Globus pallidus (tissue), 1 donor: ENCODE data around the gene C13orf46.
"Not testable (repeated sequence)": the region's sequence is repeated elsewhere in the genome, so short reads cannot be mapped to it uniquely, and the experiment has no call there.

Experiments used
- DNase-seq: peaks from one replicate; pipeline ENCODE4 v3.0.0-alpha.2; 2015; ENCODE audit warnings: low spot score

C13orf46 gene

DNA sequence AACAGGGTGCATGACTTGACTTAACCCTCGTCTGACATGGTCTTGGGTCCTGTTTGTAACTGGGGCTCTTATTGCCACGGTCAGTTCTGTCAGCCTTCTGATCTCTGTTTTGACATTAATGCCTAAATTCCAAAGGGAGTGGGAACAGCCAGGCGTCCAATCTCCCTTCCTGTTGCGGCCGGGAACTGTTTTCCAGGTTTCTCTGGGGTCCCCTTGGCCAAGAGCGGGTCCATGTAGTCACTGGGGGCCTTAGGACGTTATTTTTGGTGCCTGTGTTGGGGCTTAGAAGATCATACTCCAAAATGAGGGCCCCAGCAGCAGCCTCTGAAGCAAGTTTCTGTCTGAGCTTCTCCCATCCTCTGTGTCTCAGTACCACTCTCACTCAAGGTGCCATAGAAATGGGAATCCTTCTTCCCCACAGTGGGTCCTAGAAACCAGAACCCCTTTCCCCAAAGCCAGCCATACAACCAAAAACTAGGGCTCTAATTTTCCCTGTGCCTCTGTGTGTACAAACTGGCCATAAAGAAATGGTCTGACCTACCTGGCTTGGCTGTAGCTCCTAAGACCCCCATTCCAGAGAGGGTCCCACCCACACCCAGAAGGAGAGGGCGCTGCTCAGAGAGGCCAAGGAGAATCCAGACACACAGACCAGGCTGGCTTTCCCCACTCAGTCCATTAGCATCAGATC, 50.4 kb downstream of the C13orf46 start:
- DNase-seq = no peak

DNA sequence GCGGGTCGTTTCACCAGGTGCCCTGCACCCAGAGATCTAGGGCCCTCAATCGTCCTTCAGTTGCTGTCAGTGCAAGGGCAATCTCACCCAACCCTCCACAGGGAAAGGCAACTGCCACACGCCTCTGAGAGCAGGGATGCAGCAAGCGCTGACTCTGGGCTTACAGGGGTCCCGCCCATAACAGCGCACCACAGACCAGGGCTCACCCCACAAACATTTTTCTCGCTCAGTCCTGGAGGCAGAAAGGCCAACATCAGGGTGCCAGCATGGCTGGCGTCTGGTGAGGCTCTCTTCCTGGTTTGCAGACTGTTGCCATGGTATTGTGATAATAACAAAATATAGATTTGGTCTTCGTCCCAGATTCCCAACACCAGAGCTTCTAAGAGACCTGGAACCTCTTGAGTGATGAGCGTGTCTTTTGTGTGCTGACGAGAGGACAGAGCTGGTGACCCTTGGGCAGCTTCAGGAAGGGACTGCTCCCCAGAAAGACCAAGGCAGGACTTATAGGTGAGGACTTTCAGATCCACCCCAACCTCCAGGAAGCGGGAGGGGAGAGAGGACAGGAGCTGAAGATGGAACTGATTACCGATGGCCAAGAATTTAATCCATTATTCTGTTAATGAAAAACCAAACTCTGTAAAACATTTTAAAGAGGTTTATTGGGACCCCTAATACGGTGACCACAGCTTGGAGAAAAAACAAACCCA, 51.3 kb downstream of the C13orf46 start:
- DNase-seq = no peak

DNA sequence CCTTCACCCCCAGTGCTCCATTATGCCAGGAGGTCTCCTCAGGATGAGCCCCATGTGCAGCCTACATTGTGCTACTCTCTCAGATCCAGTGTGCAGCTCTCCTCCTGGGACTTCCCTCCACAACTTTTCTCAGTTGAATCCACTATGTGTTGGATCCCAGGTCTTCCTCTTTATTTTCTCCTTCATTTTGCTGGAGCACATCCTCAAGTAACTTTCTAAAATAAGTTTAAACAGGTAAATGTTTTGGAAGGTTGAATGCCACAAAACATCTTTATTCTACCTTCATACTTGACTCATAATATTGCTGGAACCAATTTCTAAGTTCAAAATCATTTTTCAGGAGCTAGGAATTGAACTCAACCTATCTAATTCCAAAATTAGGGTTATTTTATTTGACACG, 52.1 kb downstream of the C13orf46 start:
- DNase-seq = no peak

DNA sequence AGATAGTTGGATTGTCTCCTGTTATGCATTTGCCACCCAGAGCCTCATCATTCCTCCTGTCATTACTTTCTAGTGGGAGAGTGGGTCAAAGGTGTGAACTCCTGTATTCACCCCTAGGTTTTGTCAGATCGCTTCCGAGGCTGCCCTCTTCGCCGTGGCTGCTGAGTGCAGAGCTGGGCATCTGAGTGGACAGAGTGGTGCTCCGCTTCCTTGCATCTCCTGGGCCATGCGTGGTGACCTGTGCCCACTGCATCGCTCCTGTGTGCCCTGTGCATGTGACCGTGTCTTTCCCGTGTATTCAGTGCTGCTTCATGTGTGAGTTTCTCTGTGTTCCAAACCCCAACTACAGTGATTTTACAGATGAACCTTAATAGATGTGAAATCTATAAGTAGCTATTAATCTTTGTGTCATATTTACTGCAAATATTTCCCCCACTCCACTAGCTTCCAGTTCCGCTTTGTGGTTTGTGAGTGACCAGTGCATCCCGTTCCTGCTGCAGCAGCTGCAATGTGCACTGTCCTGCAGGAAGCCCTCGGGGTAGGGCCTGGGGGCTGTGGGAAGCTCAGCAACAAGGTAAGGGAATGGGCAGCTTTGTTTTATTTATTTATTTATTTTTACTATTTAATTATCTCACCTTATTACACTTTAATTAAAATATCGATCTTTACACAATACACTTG, 53.1 kb downstream of the C13orf46 start:
- DNase-seq = no peak

DNA sequence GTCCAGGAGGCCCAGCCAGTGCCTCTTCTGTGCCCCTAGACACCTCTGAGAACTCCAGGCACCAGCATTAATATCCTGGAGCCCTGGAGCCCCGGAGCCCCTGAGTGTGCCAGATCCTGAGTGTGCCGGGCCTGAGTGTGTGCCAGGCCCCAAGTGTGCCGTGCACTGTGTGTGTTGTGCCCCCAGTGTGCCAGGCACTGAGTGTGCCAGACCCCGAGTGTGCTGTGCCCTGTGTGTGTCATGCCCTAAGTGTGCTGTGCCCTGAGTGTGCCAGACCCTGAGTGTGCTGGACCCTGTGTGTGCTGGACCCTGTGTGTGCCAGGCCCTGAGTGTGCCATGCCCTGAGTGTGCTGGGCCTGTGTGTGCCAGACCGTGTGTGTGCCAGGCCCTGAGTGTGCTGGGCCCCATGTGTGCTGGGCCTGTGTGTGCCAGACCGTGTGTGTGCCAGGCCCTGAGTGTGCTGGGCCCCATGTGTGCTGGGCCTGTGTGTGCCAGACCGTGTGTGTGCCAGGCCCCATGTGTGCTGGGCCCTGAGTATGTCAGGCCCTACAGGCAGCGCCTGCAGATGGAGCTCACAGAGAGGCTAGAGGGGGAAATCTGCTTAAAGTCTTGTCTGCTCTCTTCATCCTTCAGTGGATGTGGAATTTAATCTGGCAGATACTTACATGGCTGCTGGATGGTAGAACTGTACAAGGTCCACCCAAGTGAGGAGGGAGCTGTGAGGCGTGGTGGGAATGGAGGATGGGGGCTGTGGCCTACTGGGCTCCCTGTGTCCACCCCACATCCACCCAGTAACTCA, 53.9 kb downstream of the C13orf46 start:
- DNase-seq = no peak

DNA sequence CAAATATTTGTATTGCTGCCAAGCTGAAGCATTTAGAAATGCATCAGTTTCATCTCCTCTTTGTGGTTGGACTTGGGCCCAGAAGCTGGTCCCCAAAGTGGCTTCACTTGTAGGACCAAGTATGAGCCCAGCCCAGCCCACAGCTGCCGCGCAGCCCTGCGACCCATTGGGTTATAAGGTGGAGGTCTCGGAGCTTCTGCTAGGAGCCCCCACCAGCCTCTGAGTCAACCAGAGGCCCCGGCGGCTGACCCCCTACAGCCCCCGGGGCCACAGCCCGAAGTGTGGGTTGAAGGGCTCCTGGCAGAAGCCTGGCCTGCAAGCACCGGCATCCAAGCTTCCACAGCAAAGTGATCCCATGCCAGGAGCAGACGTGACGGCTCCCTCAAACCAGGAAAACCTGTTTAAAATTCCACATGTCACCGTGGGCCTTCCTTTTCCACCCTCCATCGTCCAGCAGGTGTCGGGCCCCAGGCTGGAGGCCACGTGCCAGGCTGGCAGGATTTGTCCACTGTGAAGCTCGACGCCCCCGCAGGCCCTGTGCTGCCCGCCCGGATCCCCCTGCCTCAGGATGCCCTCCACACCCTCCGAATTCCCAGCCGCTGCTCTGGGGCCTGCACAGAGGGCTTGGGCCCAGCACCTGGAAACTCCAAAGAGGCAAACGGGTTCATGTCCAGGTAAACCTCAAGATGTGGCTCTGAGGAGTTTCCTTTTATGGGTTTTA, 54.7 kb downstream of the C13orf46 start:
- DNase-seq = no peak

DNA sequence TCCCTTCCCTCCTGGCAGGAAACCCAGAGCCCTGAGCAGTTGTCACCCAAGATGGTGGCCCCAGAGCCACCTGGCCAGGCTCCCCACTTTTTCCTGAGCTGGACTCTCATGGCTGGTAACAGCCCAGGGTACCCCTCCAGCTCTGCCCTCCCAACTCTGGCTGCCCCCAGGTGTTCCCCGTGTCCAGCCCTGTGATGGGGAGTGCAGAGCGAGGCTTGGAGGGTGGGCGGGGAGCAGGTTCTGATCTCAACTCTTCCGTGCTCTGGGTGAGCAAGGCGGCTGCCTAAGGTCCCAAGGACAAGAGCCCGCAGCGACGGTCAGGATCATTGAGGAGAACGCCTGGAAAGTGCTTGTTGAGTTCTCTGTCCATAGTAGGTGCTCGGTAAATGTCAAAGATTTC, 55.3 kb downstream of the C13orf46 start:
- DNase-seq = no peak

DNA sequence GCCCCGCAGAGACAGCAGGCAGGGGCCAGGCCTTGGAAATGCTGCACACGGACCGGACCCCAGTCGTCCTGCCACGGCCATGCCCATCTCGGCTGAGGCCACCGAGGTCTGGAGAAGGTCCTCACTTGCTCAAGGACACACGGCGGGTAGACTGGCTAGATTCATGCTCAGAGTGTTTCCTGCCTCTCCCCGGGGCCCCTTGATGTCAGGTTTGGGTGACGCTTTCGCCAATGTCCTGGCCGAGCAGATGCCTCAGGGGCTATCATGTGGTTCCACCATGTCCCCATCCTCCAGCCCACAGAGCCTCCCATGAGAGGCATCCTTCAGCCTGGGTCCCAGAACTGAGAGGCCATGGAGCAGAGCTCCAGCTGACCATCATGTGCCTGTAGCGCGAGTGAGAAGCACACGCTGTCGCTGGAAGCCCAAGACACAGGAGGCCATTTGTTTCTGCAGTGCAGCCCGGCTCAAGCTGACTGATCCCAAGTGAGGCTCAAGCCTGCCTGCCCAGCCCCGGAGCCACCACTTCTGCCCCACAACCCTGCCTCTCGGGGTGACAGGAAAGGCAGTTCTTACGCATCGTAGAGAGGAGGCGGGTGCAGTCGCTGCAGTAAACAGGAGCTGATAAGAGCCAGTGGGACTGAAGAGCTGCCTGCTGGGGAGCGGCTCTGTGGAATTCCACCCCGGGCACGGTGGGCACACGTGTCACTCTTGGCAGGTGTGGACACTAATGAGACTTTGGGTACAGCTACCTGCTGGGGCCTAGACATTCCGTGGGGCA, 56.1 kb downstream of the C13orf46 start:
- no peak for DNase-seq

DNA sequence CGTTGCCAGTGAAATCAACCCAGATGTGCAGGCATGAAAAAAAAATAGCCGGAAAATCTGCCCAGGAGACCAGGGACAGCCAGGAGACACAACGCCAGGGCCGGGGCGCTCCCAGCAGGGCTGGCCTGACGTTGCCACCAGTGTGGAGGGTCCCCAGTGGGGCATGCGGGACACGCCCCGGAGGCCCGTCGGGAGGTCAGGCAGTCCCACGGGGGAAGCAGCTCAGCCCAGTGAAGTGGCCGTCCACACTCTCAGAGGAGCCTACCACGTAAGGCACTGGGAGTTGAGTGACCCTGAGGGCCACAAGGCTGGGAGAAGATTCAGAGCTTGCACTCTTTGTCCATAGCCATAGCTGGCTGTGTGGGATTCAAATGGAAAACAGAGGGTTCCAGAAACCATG, 56.8 kb downstream of the C13orf46 start:
- DNase-seq = no peak

DNA sequence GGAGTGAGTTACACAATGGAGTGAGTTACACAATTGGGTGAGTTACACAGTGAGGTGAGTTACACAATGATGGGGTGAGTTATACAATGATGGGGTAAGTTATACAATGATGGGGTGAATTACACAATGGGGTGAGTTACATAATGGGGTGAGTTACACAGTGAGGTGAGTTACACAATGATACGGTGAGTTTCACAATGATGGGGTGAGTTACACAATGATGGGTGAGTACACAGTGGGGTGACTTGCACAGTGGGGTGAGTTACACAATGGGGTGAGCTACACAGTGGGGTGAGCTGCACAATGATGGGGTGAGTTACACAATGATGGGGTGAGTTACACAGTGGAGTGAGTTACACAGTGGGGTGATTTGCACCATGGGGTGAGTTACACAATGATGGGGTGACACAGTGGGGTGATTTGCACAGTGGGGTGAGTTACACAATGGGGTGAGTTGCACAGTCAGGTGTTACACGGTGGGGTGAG, 57.5 kb downstream of the C13orf46 start:
- no peak for DNase-seq

DNA sequence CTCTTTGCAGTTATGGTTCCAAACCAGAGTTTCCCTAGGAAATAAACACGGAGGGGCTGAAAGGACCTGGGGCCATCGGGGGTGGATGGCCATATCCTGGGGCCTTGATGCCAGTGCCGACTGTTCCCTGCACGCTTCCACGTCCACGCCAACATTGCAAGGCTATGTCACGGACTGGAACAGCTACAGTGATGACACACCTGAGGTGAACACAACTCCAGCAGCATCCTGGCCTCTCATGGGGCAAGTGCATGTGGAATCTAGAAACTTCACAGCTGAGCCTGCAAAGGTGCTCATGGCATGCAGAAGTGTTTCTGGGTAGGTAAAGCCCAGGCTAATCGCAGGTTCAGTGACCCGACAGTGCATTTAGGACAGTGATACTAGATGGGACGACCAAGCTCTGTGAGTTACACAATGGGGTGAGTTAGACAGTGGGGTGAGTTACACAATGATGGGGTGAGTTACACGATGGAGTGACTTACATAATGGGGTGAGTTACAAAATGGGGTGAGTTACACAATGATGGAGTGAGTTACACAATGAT, 58.0 kb downstream of the C13orf46 start:
- no peak for DNase-seq

DNA sequence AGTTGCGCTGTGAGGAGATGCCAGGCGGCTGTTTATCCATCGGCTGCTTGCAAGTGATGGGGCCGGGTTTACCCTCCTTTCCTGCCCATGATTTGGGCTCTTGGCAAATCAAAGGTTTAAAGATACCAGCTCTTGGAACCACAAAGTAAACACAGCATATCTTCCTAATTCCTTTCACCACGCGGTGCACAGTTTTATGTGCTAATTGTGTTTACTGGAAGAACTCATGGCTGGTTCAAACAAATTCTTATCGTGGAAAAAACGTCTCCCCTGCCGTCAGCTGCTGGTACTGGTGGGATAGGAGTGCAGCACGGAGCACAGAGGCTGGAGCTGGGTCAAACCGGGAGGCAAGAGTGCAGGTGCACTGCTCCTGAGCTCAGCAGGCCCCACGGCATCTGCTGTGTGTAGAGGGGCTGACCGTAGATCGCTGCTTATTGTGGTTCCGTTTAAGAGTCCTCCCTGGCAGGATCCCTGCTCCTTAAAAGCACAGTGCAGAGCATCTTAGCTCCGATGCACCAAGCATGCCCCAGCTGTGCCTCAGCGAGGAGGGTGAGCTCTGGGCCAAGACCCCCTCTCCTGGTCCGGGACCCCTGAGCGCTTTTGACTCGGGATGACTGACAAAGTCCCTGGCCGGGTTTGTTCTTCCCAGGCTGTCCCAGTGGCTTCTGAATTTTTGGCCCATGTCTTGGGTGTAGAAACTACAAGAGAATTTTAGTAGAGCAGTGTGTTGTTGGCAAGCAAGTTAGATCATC, 58.7 kb downstream of the C13orf46 start:
- no peak for DNase-seq

DNA sequence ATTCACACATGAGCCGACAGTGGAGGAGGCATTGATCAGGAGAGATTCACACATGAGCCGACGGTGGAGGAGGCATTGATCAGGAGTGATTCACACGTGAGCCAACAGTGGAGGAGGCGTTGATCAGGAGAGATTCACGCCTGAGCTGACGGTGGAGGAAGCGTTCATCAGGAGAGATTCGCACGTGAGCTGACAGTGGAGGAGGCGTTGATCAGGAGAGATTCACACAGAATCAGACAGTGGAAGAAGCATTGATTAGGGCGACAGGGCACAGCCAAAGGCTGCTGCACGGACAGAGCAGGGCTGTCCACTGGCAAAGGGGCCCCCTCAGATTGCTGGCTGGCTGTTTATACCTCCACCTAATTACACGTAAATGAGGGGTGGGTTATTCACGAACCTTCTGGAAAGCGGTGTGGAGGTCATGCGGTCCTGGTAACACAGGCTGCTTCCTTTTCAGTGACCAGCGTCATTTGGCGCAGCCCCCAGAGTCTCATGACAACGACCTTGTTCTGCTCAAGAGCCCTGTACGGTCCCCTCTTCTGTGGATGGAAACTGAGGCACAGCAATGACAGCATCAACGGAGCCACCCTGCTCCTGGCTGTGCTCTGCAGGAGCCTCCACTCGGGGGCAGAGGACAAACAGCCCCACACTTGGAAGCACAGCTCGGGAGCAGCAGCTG, 59.4 kb downstream of the C13orf46 start:
- no peak for DNase-seq

DNA sequence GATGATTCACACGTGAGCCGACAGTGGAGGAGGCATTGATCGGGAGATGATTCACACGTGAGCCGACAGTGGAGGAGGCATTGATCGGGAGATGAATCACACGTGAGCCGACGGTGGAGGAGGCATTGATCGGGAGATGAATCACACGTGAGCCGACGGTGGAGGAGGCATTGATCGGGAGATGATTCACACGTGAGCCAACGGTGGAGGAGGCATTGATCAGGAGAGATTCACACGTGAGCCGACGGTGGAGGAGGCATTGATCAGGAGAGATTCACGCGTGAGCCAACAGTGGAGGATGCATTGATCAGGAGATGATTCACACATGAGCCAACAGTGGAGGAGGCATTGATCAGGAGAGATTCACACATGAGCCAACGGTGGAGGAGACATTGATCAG, 60.0 kb downstream of the C13orf46 start:
- DNase-seq = not testable (repeated sequence)

DNA sequence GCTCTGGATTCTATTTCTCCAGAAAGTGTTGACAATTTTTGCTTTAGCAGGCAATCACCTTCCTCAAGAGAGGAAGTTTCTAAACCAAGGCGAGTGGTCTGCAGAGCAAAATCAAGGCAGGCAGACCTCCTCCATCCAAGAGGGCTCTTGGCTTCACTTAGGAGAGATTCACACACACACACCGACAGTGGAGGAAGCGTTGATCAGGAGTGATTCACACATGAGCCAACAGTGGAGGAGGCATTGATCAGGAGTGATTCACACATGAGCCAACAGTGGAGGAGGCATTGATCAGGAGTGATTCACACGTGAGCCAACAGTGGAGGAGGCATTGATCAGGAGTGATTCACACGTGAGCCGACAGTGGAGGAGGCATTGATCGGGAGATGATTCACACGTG, 60.5 kb downstream of the C13orf46 start:
- DNase-seq = not testable (repeated sequence)

DNA sequence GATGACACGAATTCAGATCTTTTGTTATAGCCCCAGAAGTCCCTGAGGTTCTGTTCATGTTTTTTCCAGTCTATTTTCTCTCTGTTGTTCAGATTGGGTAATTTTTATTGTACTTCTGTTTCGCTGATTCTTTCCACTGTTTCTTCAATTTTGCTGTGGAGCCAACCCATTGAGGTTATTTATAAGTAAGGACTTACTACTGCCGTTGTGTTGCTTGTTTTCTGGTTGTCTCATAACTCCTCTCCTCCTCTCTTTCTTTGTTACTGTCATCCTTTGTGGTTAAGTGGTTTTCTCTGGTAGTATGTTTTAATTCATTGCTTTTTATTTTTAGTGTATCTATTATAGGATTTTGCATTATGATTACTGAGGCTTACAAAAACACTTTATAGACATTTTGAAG, 61.3 kb downstream of the C13orf46 start:
- DNase-seq = no peak

DNA sequence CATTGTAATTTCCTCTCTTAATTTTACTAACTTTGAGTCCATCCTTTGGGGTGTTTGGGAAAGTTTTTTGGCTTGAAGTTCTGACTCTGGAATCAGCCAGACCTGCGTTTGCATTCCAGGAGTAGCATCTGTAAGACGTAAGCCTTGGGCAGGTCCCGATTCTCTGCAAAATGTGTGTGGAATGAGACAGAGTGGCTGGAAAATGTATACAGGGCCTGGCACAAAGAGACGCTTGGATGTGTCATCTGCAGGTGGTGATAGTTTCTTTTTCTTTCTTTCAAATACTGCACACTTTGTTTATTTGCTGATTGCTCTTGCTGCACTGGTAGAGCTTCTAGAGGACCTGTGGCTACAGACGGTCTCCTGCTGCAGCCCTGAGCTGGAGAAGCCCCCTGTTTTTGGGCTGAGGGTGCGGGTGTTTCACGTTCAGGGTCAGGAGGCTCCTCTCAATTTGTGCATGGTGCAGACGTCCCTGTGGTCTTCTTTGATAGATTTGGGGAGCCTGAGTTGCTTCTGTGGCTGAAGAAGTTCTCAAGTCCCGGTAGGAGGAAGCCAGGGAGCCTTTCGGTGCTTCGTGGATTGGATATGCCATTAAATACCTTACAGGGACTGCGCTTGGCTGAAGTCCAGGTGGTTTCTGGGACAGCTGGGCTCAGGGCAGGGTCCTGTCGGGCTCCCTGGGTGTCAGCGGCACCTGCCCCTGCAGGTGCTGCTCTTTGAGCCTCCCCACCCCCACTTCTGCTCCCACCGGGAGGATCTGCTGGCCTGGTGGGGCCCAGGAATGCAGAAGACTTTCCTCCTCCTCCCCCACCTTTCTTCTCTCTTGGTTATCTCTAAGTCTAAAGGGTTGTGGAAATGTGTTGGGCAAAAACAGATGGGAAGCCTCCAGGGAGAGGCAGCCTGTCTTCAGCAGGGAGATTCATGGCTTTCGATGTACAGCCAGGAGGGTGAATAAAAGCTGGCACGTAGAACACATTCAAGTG, 66.0 kb downstream of the C13orf46 start:
- no peak for DNase-seq

DNA sequence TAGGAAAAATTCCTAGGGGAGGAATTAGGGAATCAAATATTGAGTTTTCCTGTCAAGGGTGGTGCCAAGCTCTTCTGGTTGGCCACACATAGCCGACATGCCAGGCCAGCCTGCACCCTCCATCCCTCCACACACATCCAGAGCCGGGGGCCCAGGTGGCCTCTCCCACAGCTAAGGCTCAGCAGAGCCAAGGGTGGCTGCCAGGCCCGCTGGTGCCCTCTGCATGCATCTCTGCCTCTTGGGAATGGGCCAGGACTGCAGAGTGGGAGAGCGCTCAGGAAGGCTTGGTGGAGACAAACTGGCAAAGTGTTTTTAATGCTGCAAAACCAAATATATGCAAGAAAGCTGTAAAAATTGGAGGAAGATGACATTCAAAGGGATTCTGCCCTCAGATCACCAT, 67.3 kb downstream of the C13orf46 start:
- no peak for DNase-seq
